ENCODE data around the gene GNAI3.

The GNAI3 gene

GRCh38 chr1:109642626-109643025, 94.2 kb downstream of the GNAI3 start:
- no peak for TF ChIP-seq POLR2A (IDR thresholded peaks at IDR 0.05; ENCODE audit: low read depth, low read length)
- no peak for DNase-seq (ENCODE audit: insufficient read length, low spot score)
- FAIRE-seq, result no peak

GRCh38 chr1:109643385-109644230, 95.2 kb downstream of the GNAI3 start:
- FAIRE-seq (no peak), DNase-seq (ENCODE audit: insufficient read length, low spot score) (peak; percentile 74)
- TF ChIP-seq POLR2A (IDR thresholded peaks at IDR 0.05; ENCODE audit: low read depth, low read length), result no peak

- TF ChIP-seq POLR2A (IDR thresholded peaks at IDR 0.05; ENCODE audit: low read depth, low read length), result no peak
- FAIRE-seq (no peak), DNase-seq (ENCODE audit: insufficient read length, low spot score) (no peak)
Observed at GRCh38 chr1:109644670-109645069, 96.3 kb downstream of the GNAI3 start.

GRCh38 chr1:109649491-109649914, 101.1 kb downstream of the GNAI3 start:
- TF ChIP-seq POLR2A (IDR thresholded peaks at IDR 0.05; ENCODE audit: low read depth, low read length), result no peak
- FAIRE-seq, result peak; percentile 89
- DNase-seq (ENCODE audit: insufficient read length, low spot score), result no peak

- no peak for TF ChIP-seq POLR2A (IDR thresholded peaks at IDR 0.05; ENCODE audit: low read depth, low read length)
- no peak for DNase-seq (ENCODE audit: insufficient read length, low spot score)
- FAIRE-seq, result peak; percentile 87
Observed at GRCh38 chr1:109650609-109651008, 102.2 kb downstream of the GNAI3 start.

GRCh38 chr1:109652402-109652801, 104.0 kb downstream of the GNAI3 start:
- DNase-seq (ENCODE audit: insufficient read length, low spot score), result no peak
- TF ChIP-seq POLR2A (IDR thresholded peaks at IDR 0.05; ENCODE audit: low read depth, low read length), result no peak
- no peak for FAIRE-seq

- no peak for DNase-seq (ENCODE audit: insufficient read length, low spot score)
- no peak for FAIRE-seq
- TF ChIP-seq POLR2A (IDR thresholded peaks at IDR 0.05; ENCODE audit: low read depth, low read length), result no peak
Observed at GRCh38 chr1:109653306-109653705, 104.9 kb downstream of the GNAI3 start.

- TF ChIP-seq POLR2A (IDR thresholded peaks at IDR 0.05; ENCODE audit: low read depth, low read length), result no peak
- no peak for FAIRE-seq
- no peak for DNase-seq (ENCODE audit: insufficient read length, low spot score)
Observed at GRCh38 chr1:109654519-109654918, 106.1 kb downstream of the GNAI3 start.

- DNase-seq (ENCODE audit: insufficient read length, low spot score), result peak; percentile 51
- TF ChIP-seq POLR2A (IDR thresholded peaks at IDR 0.05; ENCODE audit: low read depth, low read length), result peak; percentile 38
- FAIRE-seq, result no peak
Observed at GRCh38 chr1:109655615-109656519, 107.5 kb downstream of the GNAI3 start, which contains the start of gene GSTM4. Gene GSTM4, plus strand, starts transcription at chr1:109656099. Its CDS starts 291 bp downstream, at chr1:109656390.

GRCh38 chr1:109657395-109657794, 109.0 kb downstream of the GNAI3 start:
- no peak for FAIRE-seq
- no peak for TF ChIP-seq POLR2A (IDR thresholded peaks at IDR 0.05; ENCODE audit: low read depth, low read length)
- DNase-seq (ENCODE audit: insufficient read length, low spot score), result no peak

- no peak for FAIRE-seq
- no peak for DNase-seq (ENCODE audit: insufficient read length, low spot score)
- TF ChIP-seq POLR2A (IDR thresholded peaks at IDR 0.05; ENCODE audit: low read depth, low read length), result no peak
Observed at GRCh38 chr1:109657970-109658369, 109.6 kb downstream of the GNAI3 start.

GRCh38 chr1:109658533-109659042, 110.2 kb downstream of the GNAI3 start:
- DNase-seq (ENCODE audit: insufficient read length, low spot score) (no peak), FAIRE-seq (no peak)
- no peak for TF ChIP-seq POLR2A (IDR thresholded peaks at IDR 0.05; ENCODE audit: low read depth, low read length)

- no peak for DNase-seq (ENCODE audit: insufficient read length, low spot score)
- no peak for TF ChIP-seq POLR2A (IDR thresholded peaks at IDR 0.05; ENCODE audit: low read depth, low read length)
- no peak for FAIRE-seq
Observed at GRCh38 chr1:109659145-109659544, 110.7 kb downstream of the GNAI3 start.
